ENCODE results near the gene SLC35G6.
"Not testable (repeated sequence)": the region's sequence is repeated elsewhere in the genome, so short reads cannot be mapped to it uniquely, and the experiment has no call there.

SLC35G6 gene

DNA sequence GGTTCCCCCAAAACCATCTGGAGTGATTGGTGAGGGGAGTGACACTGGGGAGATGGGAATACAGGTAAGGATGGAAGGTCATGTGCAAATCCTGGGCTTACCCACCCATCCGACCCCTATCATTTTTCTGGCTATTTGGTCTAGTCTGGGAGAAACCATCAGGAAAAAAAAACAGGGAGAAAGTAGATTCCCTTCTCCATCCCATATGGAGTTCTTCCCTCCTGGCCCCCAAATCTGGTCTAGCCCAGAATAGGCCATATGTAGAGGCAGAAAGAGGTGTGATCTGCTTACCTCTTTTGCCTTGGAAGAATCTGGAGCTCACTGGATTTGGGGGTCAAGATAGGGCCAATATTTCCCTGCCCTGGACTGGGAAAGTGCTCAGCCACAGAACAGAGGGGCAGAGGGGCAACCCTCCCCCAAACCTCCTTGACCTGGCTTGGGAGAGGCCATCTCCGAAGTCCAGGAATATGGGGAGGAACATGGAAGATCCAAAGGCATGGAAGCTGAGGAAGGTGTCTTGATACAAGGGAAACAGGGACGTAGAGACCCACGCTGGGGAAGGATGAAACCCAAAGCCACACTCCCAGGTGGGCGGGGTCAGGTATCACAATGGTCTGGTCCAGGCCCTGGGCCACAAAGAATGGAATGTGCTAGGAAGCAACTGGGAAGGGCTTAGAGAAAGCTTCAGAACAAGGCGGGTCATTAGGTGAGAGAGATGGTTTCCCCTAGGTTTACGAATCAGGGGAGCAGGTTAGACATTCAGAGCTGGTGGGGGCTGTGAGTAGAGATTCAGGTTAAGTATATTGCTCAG, 20.2 kb upstream of the SLC35G6 start:
- no peak for DNase-seq (ENCODE audit: low read depth)

DNA sequence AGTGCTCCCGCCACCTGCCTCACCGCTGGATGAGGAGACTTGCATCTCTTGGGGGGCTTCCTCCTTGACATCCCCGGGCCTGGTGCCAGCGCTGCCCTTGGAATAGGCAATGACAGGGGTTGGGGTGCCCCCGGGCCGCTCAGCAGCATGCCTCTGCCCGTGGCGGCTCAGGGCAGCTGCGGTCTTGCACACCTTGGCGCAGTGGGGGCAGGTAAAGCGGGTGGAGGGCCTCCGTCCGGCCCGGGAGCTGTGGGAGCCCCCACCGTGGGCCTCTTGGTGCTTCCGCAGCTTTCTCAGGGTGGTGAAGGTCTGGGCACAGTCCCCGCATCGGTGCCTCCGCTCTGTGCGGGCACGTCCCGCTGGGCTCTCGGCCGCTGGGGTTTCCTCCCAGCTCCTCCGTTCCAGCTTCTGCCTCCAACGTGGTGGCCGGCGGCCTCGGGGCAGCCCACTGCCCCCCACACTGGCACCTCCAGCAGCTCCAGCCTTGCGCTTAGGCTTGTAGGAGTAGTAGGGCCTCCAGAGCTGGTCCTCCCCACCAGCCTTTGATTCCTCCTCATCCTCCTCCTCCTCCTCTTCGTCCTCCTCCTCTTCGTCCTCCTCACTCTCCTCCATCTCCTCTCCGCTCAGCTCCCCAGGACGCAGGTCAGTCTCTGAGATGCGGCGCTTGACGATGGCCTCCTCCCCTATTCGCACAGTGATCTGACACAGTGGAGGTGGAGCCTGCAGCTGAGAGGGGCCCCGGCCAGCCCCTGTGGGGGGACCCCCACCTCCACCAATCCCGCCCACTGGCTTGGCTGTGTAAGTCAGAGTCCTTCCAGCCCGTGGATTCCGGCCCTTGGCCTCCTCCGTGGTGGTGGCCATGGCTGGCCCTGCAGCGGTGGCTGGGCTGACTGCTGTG, 18.5 kb upstream of the SLC35G6 start:
- DNase-seq (ENCODE audit: low read depth), result no peak

DNA sequence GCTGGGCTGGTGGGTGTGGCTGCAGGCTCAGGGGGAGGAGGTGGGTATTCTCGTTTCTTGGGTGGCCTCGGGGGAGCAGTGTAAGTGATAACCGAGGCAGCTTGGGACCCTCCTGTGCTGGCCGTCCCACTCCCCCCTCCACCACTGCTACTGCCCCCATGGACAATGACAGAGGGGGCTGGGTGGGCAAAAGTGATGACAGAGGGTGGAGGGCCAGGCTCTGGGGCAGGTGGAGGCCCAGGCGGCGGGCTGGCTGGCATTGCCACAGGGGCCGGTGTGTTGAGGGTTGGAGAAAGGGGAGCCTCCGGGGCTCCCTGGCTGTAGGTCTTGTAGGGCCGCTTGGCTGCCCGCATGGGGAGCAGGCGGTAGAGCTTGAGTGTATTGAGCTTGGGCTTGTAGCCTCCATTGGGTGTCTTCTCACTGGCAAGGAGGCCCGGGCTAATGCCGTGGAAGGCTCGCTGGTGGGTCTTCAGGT, 17.8 kb upstream of the SLC35G6 start:
- DNase-seq (ENCODE audit: low read depth), result no peak

DNA sequence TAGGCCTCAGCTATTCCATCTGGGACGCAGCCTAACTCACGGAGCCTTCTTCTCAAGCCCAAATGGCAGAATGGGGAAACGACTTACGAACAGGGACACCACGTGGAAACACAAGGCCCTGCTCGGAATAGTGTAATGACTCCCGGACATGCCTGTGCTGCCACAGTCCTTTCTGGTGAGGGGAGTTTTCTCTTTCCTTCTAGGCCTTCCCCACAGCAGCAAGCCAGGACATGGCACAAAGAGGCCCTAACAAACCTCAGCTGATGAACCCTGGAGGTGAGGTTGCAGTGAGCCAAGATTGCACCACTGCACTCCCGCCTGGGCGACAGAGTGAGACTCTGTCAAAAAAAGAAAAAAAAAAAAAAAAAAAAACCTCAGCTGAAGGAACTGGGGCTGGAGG, 17.2 kb upstream of the SLC35G6 start:
- DNase-seq (ENCODE audit: low read depth), result no peak

DNA sequence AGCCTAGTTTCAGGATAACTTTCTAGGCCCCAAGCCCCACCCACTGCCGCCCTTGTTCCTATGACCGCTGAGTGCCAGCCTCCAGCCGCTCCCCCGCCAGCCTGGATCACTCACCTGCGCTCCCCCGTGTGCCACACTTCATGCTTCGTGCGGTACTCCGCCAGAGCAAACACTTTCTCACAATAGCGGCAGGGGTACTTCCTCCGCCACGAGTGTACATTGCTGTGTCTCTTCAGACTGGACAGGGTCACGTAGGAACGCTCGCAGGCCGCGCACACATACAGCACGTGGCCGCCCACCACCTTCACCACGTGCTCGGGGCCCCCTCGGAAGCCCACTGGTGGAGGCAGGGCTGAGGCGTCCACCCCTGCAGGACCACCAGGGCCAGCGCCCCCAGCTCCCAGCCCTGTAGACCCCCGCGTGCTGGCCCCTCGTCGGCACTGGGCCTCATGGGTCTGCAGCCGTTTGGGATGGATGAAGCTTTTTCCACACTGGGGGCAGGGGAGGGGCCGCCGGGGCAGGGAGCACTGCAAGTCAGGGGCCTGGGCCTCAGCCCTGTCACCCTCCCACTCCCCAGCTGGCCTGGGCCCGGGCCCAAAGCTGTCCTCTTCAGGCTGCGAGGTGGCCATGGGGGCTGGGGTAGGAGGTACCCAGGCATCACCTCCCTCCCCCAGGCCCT, 15.5 kb upstream of the SLC35G6 start:
- no peak for DNase-seq (ENCODE audit: low read depth)

DNA sequence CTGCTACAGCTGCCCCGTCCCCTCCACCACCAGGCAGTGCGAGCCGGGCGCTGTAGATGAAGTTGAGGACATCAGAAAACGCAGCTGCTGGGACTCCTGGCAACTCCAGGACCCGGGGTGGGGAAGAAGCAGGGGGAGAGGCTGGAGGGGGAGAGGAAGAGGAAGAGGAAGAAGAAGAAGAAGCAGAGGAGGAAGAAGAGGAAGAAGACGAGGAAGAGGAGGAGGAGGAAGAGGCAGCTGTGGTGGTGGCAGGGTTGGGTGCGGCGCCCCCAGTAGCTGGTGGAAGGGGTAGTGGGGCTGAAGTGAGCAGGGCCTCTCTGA, 15.0 kb upstream of the SLC35G6 start:
- DNase-seq (ENCODE audit: low read depth), result no peak

DNA sequence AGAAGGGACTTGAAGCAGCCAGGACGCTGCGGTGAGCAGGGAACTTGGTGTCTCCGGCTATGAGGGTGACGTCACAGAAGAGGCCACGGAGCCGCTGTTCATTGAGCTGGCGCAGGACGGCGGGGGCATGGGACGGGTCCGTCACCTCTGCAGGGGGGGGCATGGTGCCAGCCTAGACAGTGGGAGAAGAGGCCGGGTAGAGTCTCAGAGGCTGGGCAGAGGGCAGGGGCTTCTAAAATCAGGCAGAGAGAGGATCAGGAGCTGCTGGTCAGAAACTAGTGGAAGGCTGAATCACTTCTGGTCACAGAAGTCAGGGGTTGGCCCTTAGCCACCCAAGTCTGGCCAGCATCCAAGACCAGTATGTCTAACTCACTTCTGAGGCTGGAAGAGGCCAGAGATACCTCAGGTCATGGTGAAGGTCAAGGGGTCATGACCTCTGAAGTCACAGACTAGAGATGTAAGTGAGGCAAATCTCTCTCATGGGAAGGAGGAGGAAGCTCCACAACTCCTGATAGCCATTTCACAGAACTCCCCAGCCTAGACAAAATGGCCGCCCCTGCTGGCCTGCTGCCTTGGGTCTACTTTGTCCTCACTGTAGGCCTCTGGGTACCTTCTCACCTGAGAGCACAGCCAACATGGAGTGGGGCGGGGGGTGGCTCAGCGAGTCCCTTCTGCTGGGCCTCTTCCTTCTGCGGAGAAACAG, 14.5 kb upstream of the SLC35G6 start:
- no peak for DNase-seq (ENCODE audit: low read depth)

DNA sequence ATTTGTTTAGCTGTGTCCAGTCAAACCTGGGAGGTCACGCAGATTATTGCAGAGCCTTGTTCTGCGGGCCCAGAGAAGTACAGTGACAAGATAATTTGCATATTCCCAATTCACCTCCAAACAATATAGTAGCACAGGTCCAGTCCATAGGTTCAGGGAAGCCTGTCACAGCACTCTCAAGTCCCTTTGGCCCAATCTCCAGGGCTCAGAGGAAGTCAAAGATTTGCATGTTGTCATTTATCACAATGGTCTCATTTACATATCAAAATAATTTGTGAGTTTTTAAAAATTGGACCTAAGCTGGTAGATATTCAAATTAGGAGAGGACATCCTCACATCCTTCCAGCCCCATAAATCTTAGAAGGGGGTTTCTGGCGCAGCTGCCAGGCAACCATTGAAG, 13.7 kb upstream of the SLC35G6 start:
- no peak for DNase-seq (ENCODE audit: low read depth)

DNA sequence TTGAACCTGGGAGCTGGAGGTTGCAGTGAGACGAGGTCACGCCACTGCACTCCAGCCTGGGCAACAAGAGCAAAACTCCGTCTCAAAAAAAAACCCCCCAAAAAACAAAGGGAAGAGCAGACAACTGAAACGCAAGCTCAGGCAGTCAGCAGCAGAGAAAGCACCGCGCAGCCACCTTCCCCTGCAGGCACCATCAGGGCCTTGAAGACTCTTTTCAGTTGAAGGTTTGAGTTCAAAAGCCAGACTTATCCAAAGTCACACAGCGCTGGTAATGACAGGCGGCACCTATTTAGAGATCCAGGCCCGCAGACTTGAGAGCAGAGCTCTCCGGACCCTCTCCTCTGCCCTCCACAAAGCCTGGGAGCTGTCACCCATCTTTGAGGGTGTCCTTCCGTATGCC, 13.0 kb upstream of the SLC35G6 start:
- DNase-seq (ENCODE audit: low read depth), result no peak

DNA sequence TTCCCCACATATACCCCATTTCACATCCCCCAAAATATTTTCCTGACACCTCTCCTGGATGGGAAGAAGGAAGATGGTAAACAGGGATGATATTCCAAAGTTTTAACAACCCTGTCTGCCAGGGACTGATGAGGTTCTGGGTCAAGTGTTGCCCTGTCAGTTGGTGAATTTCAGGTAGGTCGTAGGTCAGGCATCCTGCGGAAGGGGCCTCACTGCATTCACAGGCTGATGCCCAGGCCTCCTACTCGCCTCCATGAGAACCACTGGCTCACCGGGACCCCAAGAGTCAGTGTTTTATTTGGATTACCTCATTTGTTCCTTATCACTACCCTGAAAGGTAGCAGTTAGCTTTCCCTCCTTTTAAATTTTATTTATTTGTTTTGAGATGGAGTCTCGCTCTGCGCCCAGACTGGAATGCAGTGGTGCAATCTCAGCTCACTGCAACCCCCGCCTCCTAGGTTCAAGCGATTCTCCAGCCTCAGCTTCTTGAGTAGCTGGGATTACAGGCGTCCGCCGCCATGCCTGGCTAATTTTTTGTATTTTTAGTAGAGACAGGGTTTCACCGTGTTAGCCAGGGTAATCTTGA, 12.3 kb upstream of the SLC35G6 start:
- DNase-seq (ENCODE audit: low read depth), result no peak

DNA sequence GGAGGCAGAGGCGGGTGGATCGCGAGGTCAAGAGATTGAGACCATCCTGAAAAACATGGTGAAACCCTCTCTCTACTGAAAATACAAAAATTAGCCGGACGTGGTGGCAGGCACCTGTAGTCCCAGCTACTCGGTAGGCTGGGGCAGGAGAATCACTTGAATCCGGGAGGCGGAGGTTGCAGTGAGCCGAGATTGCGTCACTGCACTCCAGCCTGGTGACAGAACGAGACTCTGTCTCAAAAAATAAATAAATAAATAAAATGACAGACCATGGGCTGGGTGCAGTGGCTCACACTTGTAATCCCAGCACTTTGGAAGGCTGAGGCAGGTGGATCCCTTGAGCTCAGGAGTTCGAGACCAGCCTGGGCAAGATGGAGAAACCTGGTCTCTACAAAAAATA, 11.4 kb upstream of the SLC35G6 start:
- not testable (repeated sequence) for DNase-seq (ENCODE audit: low read depth)

DNA sequence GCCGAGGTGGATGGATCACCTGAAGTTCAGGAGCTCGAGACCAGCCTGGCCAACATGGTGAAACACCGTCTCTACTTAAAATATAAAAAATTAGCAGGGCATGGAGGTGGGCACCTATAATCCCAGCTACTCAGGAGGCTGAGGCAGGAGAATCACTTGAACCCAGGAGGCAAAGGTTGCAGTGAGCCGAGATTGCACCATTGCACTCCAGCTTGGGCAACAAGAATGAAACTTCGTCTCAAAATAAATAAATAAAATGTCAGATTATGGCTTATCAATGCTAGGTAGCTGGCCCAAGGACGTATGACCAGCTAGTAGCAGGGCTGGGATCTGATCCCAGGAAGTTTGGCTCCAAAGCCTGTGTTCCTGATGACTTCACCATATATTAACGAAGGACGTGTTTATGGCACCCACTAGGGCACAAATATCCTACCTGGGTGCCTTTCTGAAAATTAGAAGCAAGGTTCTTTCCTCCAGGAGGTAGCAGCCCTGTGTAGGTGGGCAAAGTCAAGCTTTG, 10.7 kb upstream of the SLC35G6 start:
- not testable (repeated sequence) for DNase-seq (ENCODE audit: low read depth)

DNA sequence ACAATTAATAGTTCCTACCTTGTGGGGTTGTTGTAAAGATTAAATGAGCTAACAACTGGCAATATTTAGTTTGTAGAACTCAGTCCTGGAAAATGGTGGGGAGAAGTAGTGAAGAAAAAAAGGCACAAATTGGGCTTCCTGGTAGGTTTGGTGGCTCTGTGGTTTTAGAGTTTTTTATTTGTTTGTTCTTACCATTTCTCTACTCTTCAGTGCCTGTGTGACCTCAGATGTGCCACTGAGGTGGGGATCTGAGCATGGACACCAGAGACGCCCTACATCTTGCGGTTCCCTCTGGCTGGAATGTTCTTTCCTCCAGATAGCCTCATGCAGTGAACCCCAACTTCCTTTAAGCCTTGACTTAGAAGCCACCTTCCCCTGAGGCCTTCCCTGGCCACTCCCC, 9.5 kb upstream of the SLC35G6 start:
- no peak for DNase-seq (ENCODE audit: low read depth)

DNA sequence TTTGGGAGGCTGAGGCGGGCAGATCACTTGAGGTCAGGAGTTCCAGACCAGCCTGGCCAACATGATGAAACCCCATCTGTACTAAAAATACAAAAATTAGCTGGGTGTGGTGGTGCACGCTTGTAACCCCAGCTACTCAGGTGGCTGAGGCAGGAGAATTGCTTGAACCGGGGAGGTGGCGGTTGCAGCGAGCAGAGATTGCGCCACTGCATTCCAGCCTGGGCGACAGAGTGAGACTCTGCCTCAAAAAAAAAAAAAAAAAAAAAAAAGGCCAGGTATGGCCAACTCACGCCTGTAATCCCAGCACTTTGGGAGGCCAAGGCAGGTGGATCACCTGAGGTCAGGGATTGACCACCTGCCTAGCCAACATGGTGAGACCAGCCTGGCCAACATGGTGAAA, 6.5 kb upstream of the SLC35G6 start:
- DNase-seq (ENCODE audit: low read depth), result not testable (repeated sequence)

DNA sequence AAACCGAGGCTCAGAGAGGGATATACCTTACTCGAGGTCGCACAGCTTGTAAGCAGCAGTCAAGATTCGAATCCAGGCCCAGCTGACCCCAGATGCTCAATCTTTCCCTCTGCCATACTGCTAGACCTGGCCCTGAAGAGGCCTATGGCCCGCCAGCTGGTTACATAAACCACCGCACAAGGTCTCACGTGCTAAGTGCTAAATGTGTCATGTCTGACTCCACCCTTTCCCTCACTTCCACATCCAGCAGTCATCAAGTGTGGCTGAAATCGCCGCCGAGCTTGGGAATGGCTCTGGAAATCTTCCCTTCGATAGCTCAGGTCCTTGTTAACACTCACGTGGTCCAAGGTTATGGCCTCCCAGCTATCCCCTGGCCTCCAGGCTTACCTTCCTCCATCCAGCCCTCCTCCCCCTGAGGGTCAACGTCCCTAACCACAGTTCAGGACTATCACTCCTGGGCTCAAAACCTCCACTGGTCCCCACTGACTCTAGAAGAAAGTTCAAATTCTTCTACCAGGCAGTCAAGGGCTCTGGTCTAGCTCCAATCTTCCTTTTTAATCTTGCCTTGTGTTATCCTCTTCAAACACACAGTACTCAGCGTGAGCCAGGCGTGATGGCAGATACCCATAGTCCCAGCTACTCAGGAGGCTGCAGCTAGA, 5.4 kb upstream of the SLC35G6 start:
- no peak for DNase-seq (ENCODE audit: low read depth)

DNA sequence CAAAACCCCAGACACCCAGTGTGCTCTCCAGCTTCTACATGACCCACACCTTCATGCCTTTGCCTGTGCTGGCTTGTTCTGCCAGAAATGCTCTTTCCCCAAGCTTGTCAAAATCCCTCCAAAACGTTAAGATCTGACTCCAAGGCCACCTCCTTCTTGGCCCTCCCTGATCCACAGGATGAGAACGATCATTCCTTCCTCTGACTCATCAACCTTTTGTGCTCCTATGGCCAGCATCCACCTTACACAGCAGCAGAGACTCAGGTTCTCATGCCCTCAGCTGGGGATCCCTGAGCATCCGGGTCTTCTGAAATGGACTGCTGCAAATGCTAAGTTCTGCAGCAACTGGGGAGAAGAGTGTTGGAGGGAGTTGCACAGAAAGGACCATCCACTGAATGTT, 4.8 kb upstream of the SLC35G6 start:
- no peak for DNase-seq (ENCODE audit: low read depth)

DNA sequence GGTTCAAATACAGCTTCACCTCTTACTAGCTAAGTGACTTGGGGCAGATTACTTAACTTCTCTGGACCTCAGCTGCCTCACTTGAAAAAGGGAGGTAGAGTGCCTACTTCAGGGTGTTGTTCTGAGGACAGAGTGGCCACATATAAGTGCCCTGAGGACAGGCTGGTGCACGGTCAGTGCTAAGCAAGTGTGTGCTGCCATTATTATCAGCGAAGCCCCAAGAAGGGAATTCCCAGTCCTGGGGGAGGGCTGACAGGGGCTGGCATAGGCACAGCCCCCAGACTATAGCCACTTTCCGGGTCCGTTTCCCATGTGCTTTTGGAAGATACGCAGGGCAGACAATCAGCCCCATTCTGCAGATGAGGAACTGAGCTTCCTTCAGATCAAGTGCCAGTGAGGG, 4.3 kb upstream of the SLC35G6 start:
- DNase-seq (ENCODE audit: low read depth), result no peak

DNA sequence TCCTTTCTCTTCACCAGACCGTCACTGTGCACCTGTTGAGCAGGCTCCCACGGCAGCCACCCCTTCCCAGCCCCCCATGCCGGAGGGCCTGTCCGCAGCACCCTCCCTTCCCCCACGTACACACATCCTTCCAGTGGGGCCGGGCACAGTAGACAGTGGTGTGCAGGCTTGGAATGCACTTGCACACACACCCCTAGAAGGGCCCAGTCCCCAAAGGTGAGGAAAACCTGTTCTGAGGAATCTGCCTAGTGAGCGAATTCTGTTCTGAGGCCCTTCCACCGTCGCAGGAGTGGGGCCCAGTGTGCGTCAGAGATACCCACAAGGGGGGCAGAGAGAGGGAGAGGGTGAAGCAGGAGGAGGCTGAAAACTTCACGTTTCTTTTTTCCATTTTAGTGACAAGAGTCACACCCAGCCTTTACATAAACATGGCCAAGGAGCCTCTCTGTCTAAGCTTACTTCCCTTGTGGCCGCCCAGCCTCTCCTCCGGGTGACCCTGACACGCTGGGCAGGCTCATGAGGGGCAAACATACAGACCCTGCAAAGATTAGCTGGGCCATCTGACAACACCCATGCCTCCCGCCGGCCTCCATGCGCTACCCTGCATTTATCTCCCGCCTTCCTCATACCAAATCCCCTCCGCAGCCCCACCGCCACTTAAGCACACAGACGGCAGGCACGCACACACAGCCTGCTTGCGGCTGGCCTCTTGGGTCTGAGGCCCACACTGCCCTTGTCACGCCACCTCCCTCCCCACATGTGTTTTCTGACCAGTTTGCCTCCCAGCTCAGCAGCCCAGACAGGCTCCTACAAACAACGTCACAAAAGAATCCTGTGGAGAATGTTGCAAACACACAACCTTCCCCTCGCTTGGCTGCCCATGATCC, 3.6 kb upstream of the SLC35G6 start:
- no peak for DNase-seq (ENCODE audit: low read depth)

DNA sequence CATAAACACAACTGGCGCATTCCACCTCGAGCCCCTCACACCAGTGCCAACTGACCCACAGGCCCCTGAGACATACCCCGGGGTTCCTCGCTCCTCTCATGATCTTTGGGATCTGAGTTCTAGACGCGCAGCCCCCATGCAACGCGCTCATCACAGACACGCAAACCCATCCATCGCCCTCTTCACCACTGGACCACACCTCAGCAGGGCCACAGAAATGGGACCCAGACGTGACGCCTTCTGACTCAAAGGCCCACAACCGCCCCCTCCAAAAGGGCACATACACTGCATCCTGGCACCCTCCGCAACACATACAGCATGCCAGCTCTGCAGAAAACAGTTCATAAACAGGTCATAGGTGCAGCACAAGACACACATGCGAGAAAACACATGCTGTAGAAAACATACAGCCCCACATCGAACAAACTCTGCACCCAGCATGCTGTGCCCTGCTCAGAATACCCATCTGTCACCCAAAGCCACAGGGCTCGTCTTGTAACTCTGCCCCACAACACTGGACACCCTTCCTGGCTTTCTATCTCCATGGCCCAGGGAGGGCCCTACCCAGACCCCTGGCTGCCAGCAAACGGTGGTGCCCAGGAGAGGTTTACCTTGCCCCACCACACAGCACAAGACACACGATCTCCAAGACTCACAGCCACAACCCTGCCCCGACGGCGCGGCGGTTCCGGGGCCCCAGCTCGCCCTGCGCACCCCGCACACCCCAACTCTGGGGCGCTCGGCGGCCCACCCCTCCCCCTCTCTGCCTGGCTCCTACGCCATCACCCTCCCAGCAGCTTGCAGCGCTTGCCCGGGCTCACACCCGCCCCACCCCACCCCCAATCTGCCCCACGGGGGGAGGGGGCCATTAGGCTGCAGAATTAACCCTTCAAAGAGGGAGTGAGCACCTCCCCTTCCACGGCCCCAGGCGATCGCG, 2.7 kb upstream of the SLC35G6 start:
- no peak for DNase-seq (ENCODE audit: low read depth)

Measured in non-pigmented ciliary epithelial cell (primary cell).